GM10248 (cell line): ENCODE data around the gene TOMM5.

Experiments used
- CTCF ChIA-PET: fragments of 300-600 bp; sonication (Branson Sonifier 250); formaldehyde crosslinking; extraction: SDS; loops from one replicate; lab custom pipeline; 2021; ENCODE audit warnings: antibody characterized with exemption; lab: Yijun Ruan, JAX
- POLR2A ChIA-PET: fragments of 350-650 bp; sonication (Branson Sonifier 250); formaldehyde crosslinking; extraction: SDS; loops from one replicate; lab custom pipeline; 2020; ENCODE audit warnings: antibody characterized with exemption; lab: Yijun Ruan, JAX
- DNase-seq: peaks from one replicate; pipeline ENCODE4 v3.0.0; 2012; ENCODE audit errors: extremely low spot score
- TF ChIP-seq, protein P1 (sequence below): IDR thresholded peaks from 2 replicates; pipeline ENCODE4 v1.5.1; 2012; ENCODE audit warnings: mild to moderate bottlenecking, low read depth; ENCODE audit errors: extremely low read depth, missing control alignments, control extremely low read depth

TOMM5 gene

DNA sequence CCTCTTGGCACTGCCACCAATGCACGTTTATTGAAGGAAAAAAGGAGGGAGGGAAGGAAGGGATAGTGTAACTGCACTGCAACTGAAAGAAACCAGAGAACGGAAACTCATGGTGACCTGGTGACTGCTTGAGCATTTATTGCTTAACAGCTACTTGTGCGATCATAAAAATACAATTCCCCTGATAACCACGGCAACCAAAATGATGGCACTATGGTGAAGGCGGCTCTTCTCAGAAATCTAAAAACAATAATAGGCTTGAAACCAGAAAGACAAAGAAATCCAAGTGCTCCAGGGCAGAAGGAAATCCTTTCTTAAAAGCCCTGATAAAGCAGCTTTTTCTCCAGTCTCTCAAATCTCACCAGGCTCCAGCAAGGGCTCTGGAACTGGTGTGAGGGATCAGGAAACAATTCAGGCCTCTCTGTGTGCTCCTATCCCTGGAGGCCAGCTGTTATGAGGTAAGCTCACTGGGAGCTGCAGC is 18.1 kb downstream of the TOMM5 start:
- ChIA-PET CTCF (interaction anchor here (0.7 to 6.6 kb wide), 6 partner anchors 9 to 22 kb away, joined by 3 to 71 read pairs (median 4); partner anchors contain the start of gene TOMM5), POLR2A (interaction anchor here (2.5 kb wide), 1 partner anchor 8 kb away, joined by 12 read pairs; no protein-coding TSS in a partner anchor)
- DNase-seq: no peak
- TF ChIP-seq, protein P1, sequence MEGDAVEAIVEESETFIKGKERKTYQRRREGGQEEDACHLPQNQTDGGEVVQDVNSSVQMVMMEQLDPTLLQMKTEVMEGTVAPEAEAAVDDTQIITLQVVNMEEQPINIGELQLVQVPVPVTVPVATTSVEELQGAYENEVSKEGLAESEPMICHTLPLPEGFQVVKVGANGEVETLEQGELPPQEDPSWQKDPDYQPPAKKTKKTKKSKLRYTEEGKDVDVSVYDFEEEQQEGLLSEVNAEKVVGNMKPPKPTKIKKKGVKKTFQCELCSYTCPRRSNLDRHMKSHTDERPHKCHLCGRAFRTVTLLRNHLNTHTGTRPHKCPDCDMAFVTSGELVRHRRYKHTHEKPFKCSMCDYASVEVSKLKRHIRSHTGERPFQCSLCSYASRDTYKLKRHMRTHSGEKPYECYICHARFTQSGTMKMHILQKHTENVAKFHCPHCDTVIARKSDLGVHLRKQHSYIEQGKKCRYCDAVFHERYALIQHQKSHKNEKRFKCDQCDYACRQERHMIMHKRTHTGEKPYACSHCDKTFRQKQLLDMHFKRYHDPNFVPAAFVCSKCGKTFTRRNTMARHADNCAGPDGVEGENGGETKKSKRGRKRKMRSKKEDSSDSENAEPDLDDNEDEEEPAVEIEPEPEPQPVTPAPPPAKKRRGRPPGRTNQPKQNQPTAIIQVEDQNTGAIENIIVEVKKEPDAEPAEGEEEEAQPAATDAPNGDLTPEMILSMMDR: no peak

DNA sequence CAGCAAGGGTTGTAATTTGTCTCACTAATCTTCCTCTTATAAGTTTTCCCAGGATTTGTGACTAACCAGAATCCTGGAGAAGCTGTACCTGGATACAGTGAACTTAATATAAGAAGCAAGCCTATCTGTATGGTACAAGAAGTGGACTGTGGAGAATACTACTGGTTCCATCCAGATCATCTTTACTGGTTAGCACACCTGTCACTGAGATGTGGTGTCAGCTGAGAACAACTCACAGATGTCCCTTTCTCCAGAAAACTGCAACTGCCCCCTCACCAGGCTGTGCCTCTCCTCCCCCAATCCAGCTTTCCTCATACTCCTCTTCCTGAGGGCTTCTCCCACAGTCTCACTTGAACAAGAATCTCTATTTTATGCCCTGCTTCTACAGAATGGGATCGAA is 21.1 kb downstream of the TOMM5 start:
- POLR2A ChIA-PET: no interaction called here
- TF ChIP-seq, protein P1: no peak
- CTCF ChIA-PET: interaction anchor here (0.9 kb wide), 1 partner anchor 13 kb away, joined by 4 read pairs; no protein-coding TSS in a partner anchor
- no peak for DNase-seq

DNA sequence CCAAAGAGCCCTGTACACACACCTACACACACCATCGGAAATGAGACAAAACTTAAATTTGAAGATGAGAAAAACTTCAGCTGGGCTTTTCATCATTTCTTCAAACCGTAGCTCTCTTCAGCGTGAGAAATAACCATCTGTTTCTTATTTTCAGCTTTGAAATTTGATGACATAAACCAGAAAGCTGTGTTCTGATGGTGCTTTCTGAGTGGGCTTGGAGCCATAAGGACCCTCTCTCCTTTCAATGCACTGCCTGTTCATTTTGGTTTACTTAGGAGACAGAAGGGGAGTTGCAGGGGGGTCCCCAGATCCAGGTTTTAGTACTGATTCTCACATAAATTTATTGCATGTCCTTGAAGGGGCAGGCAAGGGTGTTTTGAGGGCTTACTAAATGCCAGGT is 25.7 kb downstream of the TOMM5 start:
- CTCF ChIA-PET: interaction anchor here (1.0 to 2.8 kb wide), 6 partner anchors 8 to 83 kb away, joined by 3 to 17 read pairs (median 4); partner anchors contain the start of genes FBXO10 and TOMM5
- POLR2A ChIA-PET: interaction anchor here (0.6 to 2.5 kb wide), 2 partner anchors 9 to 85 kb away, joined by 4 to 12 read pairs; partner anchors contain the start of gene FBXO10
- TF ChIP-seq, protein P1: no peak
- DNase-seq: peak; percentile 20

DNA sequence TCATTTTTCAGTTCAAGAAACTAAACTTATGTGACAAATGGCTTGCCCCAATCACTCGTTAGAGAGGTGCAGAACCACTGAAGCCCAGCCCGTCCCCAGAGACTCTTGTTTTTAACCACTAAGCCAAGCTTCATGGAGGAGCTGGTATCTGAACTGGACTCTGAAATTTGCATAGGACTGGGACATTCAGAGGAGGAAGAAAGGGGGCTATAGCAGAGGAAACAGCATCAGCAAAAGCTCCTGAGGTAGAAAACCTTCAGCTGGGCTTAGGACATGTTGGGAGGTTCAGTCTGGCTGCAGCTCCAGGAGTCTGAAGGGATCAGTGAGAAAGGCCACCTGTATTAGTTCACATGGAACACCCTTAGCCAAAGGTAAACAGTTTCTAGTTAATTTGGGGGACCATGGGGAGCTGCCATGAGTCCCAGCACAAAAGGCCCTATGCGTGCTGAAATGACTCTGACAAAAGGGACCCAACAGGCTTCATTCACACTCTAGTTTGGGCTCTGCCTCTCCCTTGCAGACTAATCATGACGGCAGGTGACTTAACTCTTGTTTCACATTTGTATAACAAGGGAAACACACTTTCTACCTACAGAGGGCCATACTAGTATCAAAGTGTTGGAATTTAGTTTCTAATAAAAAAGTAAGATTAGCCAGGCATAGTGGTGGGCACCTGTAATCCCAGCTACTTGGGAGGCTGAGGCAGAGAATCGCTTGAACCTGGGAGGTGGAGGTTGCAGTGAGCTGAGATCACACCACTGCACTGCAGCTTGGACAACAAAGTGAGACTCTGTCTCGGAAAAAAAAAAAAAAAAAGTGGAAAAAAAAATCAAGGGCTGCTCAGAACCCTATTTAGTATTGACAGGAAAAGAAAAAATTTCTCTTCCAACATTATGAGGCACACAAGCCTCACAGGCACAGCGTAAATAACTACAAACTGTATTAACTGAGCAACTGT is 26.5 kb downstream of the TOMM5 start:
- CTCF ChIA-PET: interaction anchor here (0.6 to 2.8 kb wide), 11 partner anchors 8 to 177 kb away, joined by 3 to 17 read pairs (median 4); partner anchors contain the start of genes FBXO10 and TOMM5
- TF ChIP-seq, protein P1: no peak
- DNase-seq: peak; percentile 55
- POLR2A ChIA-PET: interaction anchor here (0.9 to 2.5 kb wide), 2 partner anchors 9 to 101 kb away, joined by 3 to 12 read pairs; partner anchors contain the start of genes FBXO10 and ZBTB5

DNA sequence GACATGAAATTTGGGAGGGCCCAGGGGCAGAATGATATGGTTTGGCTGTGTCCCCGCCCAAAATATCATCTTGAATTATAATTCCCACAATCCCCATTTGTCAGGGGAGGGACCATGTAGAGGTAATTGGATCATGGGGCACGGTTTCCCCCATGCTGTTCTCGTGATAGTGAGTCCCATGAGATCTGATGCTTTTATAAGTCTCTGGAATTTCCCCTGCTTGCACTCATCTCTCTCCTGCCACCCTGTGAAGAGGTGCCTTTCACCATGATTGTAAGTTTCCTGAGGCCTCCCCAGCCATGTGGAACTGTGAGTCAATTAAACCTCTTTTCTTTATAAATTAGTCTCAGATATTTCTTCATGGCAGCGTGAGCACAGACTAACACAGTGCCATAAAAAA is 27.5 kb downstream of the TOMM5 start:
- CTCF ChIA-PET: interaction anchor here (0.9 to 1.7 kb wide), 4 partner anchors 9 to 27 kb away, joined by 3 to 5 read pairs (median 4); partner anchors contain the start of gene TOMM5
- POLR2A ChIA-PET: interaction anchor here (0.9 to 2.5 kb wide), 2 partner anchors 10 to 100 kb away, joined by 3 to 12 read pairs; partner anchors contain the start of genes FBXO10 and ZBTB5
- no peak for DNase-seq
- TF ChIP-seq, protein P1: no peak
